DND-41 (cell line): ENCODE measurements around the gene RASGRP2.

ENCODE experiments used
- ATAC-seq: fragments of 200-7000 bp; cut with Tn5 transposase; 3 replicates; pipeline ENCODE4 v1.9.1; 2021; ENCODE audit warnings: low read depth; ENCODE audit not compliant: insufficient read depth
- DNase-seq: peaks from one replicate; pipeline ENCODE4 v3.0.0-alpha.2; 2020
- H2AFZ ChIP-seq: 2 replicates; pipeline ENCODE4 v1.6.0; 2012; ENCODE audit warnings: low read depth, low read length
- H3K27ac ChIP-seq: 2 replicates; pipeline ENCODE4 v1.5.1; 2012; ENCODE audit warnings: low read length, inconsistent platforms
- H3K27me3 ChIP-seq: fragments of 200-600 bp; sonication (generic); 2 replicates; pipeline ENCODE4 v1.6.0; 2012; ENCODE audit warnings: low read length, mild to moderate bottlenecking, inconsistent platforms; ENCODE audit not compliant: insufficient read depth, poor library complexity
- H3K36me3 ChIP-seq: 2 replicates; pipeline ENCODE4 v1.5.1; 2012; ENCODE audit warnings: low read length, inconsistent platforms; ENCODE audit not compliant: insufficient read depth
- H3K4me1 ChIP-seq: 2 replicates; pipeline ENCODE4 v1.5.1; 2012; ENCODE audit warnings: mild to moderate bottlenecking, low read length; ENCODE audit not compliant: insufficient read depth
- H3K4me2 ChIP-seq: 2 replicates; pipeline ENCODE4 v1.6.0; 2012; ENCODE audit warnings: mild to moderate bottlenecking, moderate library complexity, low read length, inconsistent platforms; ENCODE audit not compliant: insufficient read depth
- H3K4me3 ChIP-seq, 2 experiments: fragments of 200-600 bp in 1 of 2; shearing (Covaris generic) in 1 of 2; 2 replicates each; pipeline ENCODE4 v1.5.1; 2012 to 2016; ENCODE audit warnings: inconsistent platforms in 2 of 2, low read length in 2 of 2, mild to moderate bottlenecking in 2 of 2, low read depth in 1 of 2, moderate library complexity in 1 of 2
- H3K79me2 ChIP-seq: 2 replicates; pipeline ENCODE4 v1.6.0; 2012; ENCODE audit warnings: low read length, inconsistent platforms; ENCODE audit not compliant: insufficient read depth
- H3K9ac ChIP-seq: 2 replicates; pipeline ENCODE4 v1.6.0; 2012; ENCODE audit warnings: low read depth, mild to moderate bottlenecking, inconsistent platforms, low read length, moderate library complexity
- H3K9me3 ChIP-seq: 2 replicates; pipeline ENCODE4 v1.5.1; 2012; ENCODE audit warnings: low read length, moderate library complexity, mild to moderate bottlenecking, inconsistent platforms; ENCODE audit not compliant: insufficient read depth, severe bottlenecking
- H4K20me1 ChIP-seq: 2 replicates; pipeline ENCODE4 v1.6.0; 2012; ENCODE audit warnings: low read length; ENCODE audit not compliant: insufficient read depth
- EZH2 ChIP-seq: IDR thresholded peaks from 3 replicates; pipeline ENCODE4 v1.6.1; 2012; ENCODE audit warnings: borderline replicate concordance, low read depth, mild to moderate bottlenecking, moderate library complexity, low read length, inconsistent platforms; ENCODE audit not compliant: severe bottlenecking
- TF ChIP-seq, protein P1 (sequence below): IDR thresholded peaks from 2 replicates; pipeline ENCODE4 v1.5.1; 2012; ENCODE audit warnings: borderline replicate concordance, low read length, moderate library complexity, mild to moderate bottlenecking; ENCODE audit not compliant: poor library complexity, severe bottlenecking; ENCODE audit errors: extremely low read depth

RASGRP2 gene

DNA sequence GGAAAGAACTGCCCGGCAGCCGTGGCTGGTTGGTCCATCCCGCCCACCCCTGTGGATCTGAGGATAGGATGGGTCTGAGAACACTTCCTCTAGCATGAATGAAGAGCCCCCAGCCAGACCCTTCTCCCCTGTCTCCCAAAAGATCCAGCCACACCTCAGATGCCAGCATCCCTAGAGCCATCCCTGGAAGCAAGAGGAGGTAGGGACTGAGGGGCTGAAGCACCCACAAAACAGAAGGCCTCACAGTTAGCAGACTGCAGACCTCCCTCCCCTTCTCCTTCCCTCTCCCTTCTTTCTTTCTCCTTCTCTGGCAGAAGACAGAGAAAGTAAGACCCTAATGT, 22.6 kb downstream of the RASGRP2 start:
- DNase-seq (no peak), ATAC-seq (no peak)
- Histone ChIP-seq H2AFZ (no peak overlapping the region), H4K20me1 (0 out of 2 replicates have a peak, but pooled peaks cover 6% of the 10 kb centered on the region), H3K79me2 (no peaks in the 10 kb centered on the region), H3K9ac (no peak overlapping the region), H3K4me3 (no peak overlapping the region), H3K4me1 (peaks cover 13% of the 10 kb centered on the region), H3K27ac (no peak overlapping the region), H3K36me3 (no peaks in the 10 kb centered on the region), H3K27me3 (peaks cover 5% of the 10 kb centered on the region), H3K4me2 (no peak overlapping the region), H3K9me3 (no peaks in the 10 kb centered on the region)
- TF ChIP-seq EZH2 = no peak
- TF ChIP-seq, protein P1, sequence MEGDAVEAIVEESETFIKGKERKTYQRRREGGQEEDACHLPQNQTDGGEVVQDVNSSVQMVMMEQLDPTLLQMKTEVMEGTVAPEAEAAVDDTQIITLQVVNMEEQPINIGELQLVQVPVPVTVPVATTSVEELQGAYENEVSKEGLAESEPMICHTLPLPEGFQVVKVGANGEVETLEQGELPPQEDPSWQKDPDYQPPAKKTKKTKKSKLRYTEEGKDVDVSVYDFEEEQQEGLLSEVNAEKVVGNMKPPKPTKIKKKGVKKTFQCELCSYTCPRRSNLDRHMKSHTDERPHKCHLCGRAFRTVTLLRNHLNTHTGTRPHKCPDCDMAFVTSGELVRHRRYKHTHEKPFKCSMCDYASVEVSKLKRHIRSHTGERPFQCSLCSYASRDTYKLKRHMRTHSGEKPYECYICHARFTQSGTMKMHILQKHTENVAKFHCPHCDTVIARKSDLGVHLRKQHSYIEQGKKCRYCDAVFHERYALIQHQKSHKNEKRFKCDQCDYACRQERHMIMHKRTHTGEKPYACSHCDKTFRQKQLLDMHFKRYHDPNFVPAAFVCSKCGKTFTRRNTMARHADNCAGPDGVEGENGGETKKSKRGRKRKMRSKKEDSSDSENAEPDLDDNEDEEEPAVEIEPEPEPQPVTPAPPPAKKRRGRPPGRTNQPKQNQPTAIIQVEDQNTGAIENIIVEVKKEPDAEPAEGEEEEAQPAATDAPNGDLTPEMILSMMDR = no peak

DNA sequence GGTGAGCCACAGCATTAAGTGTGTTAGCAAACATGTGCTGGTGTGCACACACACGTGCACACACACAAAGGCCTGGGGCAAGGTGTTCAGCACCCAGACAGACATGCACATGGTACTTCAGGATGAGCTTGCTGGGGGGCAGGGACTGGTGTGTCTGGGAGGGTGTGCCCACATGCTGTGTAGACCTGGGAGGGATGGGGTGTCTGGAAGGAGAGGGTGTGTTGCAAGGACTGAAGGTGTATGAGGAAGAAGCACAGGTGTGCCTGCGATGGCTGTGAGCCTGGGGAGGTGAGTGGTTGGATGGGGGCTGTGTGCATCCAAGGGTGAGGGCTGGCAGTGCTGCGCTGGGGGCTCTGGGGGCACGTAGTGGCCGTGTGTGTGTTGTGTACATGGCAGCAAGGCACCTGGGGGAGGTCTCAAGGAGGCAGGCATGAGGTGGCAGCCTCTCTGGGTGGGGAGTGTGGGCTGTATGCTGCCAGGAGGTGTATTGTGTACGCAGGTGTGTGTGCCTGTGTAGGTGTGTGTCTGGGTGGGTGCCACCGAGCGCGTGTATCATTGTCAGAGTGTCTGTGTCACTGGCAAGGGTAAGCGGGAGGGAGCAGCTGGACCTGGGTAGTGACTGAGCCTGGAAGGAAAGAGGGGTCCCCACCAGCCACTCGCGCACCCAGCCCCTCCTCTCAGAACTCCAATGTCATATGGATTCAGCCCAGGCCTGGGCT, 23.1 kb downstream of the RASGRP2 start:
- Histone ChIP-seq H3K4me2 (no peak overlapping the region), H3K27ac (no peak overlapping the region), H3K4me1 (peaks cover 13% of the 10 kb centered on the region), H3K27me3 (peaks cover 7% of the 10 kb centered on the region), H2AFZ (no peak overlapping the region), H3K36me3 (no peaks in the 10 kb centered on the region), H3K9ac (no peak overlapping the region), H4K20me1 (0 out of 2 replicates have a peak, but pooled peaks cover 6% of the 10 kb centered on the region), H3K79me2 (no peaks in the 10 kb centered on the region), H3K9me3 (no peaks in the 10 kb centered on the region), H3K4me3 (no peak overlapping the region)
- TF ChIP-seq, protein P1 = no peak
- TF ChIP-seq EZH2 = no peak
- DNase-seq = no peak
- no peak for ATAC-seq

DNA sequence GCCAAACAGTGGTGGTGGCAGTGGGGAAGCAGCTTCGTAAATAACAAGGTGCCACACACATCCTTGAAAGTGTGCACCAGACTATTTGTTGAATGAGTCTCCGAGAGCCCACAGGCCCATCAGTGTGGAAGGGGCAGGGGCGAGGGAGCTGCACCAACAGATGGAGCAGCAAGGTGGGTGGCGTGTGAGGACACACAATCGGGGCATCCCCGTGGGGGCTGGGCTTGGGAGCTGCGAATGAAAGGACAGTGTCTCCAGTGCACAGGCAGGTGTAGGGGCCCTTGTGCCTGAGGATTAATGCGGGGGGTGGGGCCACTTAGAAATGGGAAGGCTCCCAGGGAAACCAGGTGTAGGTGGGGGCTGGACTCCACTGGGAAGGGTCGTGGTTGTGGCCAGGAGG, 23.8 kb downstream of the RASGRP2 start:
- Histone ChIP-seq H3K79me2 (no peaks in the 10 kb centered on the region), H2AFZ (no peak overlapping the region), H3K4me1 (peaks cover 13% of the 10 kb centered on the region), H3K27ac (no peak overlapping the region), H4K20me1 (0 out of 2 replicates have a peak, but pooled peaks cover 6% of the 10 kb centered on the region), H3K27me3 (peaks cover 14% of the 10 kb centered on the region), H3K4me2 (no peak overlapping the region), H3K9ac (no peak overlapping the region), H3K36me3 (no peaks in the 10 kb centered on the region), H3K9me3 (no peaks in the 10 kb centered on the region), H3K4me3 (no peak overlapping the region)
- no peak for TF ChIP-seq EZH2
- TF ChIP-seq, protein P1 = no peak
- DNase-seq (no peak), ATAC-seq (no peak)
